SK-N-SH (cell line): ENCODE measurements around the gene MOCS3. TPM values are rescaled to one million over a fixed set of nuclear protein-coding genes. Genes with fewer than 3 reads are reported as not detected.
A peak's percentile ranks its signal among the peaks of the same experiment; 100 is the strongest.

Experiments
- CTCF ChIA-PET: fragments of 300-600, 350-600 bp; formaldehyde crosslinking; extraction: SDS; loops from one replicate; lab custom pipeline; 2021; lab: Yijun Ruan, JAX
- POLR2A ChIA-PET: fragments of 350-600 bp; sonication (Branson Sonifier 250); formaldehyde crosslinking; extraction: SDS; loops from one replicate; lab custom pipeline; 2020; ENCODE audit warnings: antibody characterized with exemption, inconsistent platforms; lab: Yijun Ruan, JAX
- DNase-seq: peaks from one replicate; pipeline ENCODE4 v3.0.0; 2012
- H2AFZ ChIP-seq: fragments of 200-600 bp; sonication (generic); 2 replicates; pipeline ENCODE4 v1.8.1; 2016; ENCODE audit warnings: antibody characterized with exemption, mild to moderate bottlenecking, low read depth
- H3F3A ChIP-seq: fragments of 200-600 bp; sonication (generic); replicated peaks from 2 replicates; pipeline ENCODE3; 2016; ENCODE audit warnings: antibody characterized with exemption, mild to moderate bottlenecking; ENCODE audit not compliant: insufficient read depth
- H3K27ac ChIP-seq, 2 experiments: fragments of 200-500 bp in 1 of 2; fragments of 200-600 bp in 1 of 2; sonication (Bioruptor generic) in 1 of 2; sonication (generic), shearing (Covaris generic) in 1 of 2; 2 replicates each; pipeline versions ENCODE4 v1.5.1 to v1.6.1; 2014 to 2016; ENCODE audit warnings: low read depth in 2 of 2, inconsistent platforms in 1 of 2, low read length in 1 of 2, mild to moderate bottlenecking in 1 of 2, mixed read lengths in 1 of 2
- H3K27me3 ChIP-seq: fragments of 200-600 bp; sonication (generic), shearing (Covaris generic); 2 replicates; pipeline ENCODE4 v1.6.1; 2016; ENCODE audit warnings: mixed run types; ENCODE audit not compliant: insufficient read depth
- H3K36me3 ChIP-seq, 2 experiments: fragments of 200-500 bp in 1 of 2; fragments of 200-600 bp in 1 of 2; sonication (Bioruptor generic) in 1 of 2; sonication (generic) in 1 of 2; replicated peaks in 1 of 2; 2 replicates each; pipeline versions ENCODE3 to v1.5.1; 2014 to 2016; ENCODE audit warnings: low read length in 1 of 2, mild to moderate bottlenecking in 1 of 2; ENCODE audit not compliant: insufficient read depth in 2 of 2, control insufficient read depth in 1 of 2
- H3K4me1 ChIP-seq, 2 experiments: fragments of 200-500 bp in 1 of 2; fragments of 200-600 bp in 1 of 2; sonication (Bioruptor generic) in 1 of 2; sonication (generic), shearing (Covaris generic) in 1 of 2; 2 replicates each; pipeline versions ENCODE4 v1.5.1 to v1.6.1; 2014 to 2016; ENCODE audit warnings: low read depth in 1 of 2, low read length in 1 of 2, mixed run types in 1 of 2; ENCODE audit not compliant: insufficient read depth in 2 of 2, control insufficient read depth in 1 of 2
- H3K4me2 ChIP-seq: fragments of 200-600 bp; sonication (generic), shearing (Covaris generic); 2 replicates; pipeline ENCODE4 v1.6.1; 2017; ENCODE audit warnings: mixed run types
- H3K4me3 ChIP-seq, 2 experiments: fragments of 200-500 bp in 1 of 2; fragments of 200-600 bp in 1 of 2; sonication (Bioruptor generic) in 1 of 2; sonication (generic), shearing (Covaris generic) in 1 of 2; 2 replicates each; pipeline versions ENCODE4 v1.5.1 to v1.8.1; 2014 to 2016; ENCODE audit warnings: low read depth in 2 of 2, inconsistent platforms in 1 of 2, low read length in 1 of 2, mild to moderate bottlenecking in 1 of 2, mixed read lengths in 1 of 2, moderate library complexity in 1 of 2
- H3K79me2 ChIP-seq: fragments of 200-600 bp; sonication (generic); 2 replicates; pipeline ENCODE4 v1.8.1; 2017; ENCODE audit warnings: mild to moderate bottlenecking; ENCODE audit not compliant: insufficient read depth
- H3K9ac ChIP-seq: fragments of 200-600 bp; sonication (generic); 2 replicates; pipeline ENCODE4 v1.6.1; 2017; ENCODE audit warnings: mixed run types
- H3K9me2 ChIP-seq: fragments of 200-600 bp; sonication (generic); 2 replicates; pipeline ENCODE4 v1.6.1; 2017; ENCODE audit warnings: mixed run types
- H3K9me3 ChIP-seq: fragments of 200-600 bp; sonication (generic); 2 replicates; pipeline ENCODE4 v1.6.1; 2017; ENCODE audit warnings: mixed run types, mild to moderate bottlenecking, moderate library complexity
- H4K20me1 ChIP-seq: fragments of 200-600 bp; sonication (generic); 2 replicates; pipeline ENCODE4 v1.6.1; 2017; ENCODE audit warnings: mild to moderate bottlenecking, mixed run types; ENCODE audit not compliant: insufficient read depth
- EZH2phosphoT487 ChIP-seq: fragments of 200-600 bp; sonication (generic); IDR thresholded peaks from 2 replicates; pipeline ENCODE4 v1.6.1; 2017; ENCODE audit warnings: low read depth, mixed run types, mild to moderate bottlenecking, antibody characterized with exemption, moderate library complexity, borderline replicate concordance
- FOSL2 ChIP-seq: IDR thresholded peaks from 2 replicates; pipeline ENCODE4 v1.4.0; 2012; ENCODE audit warnings: low read depth, mild to moderate bottlenecking, moderate library complexity, borderline replicate concordance
- FOXM1 ChIP-seq: IDR thresholded peaks from 2 replicates; pipeline ENCODE4 v1.4.0; 2012; ENCODE audit warnings: low read depth, mild to moderate bottlenecking
- GATA2 ChIP-seq: sonication (generic); formaldehyde crosslinking; IDR thresholded peaks from 2 replicates; pipeline ENCODE4 v1.5.0; 2020; ENCODE audit warnings: mild to moderate bottlenecking, missing genetic modification reagents
- IRF3 ChIP-seq: fragments of 150-350 bp; IDR thresholded peaks from 2 replicates; pipeline ENCODE4 v1.6.1; 2016; ENCODE audit warnings: mild to moderate bottlenecking, low read depth, low read length
- MAX ChIP-seq: IDR thresholded peaks from 2 replicates; pipeline ENCODE4 v1.4.0; 2012; ENCODE audit warnings: low read depth
- MXI1 ChIP-seq: IDR thresholded peaks from 2 replicates; pipeline ENCODE4 v1.6.1; 2012; ENCODE audit warnings: mild to moderate bottlenecking, low read depth, low read length, improper control_type of control experiment
- NFIC ChIP-seq: IDR thresholded peaks from 2 replicates; pipeline ENCODE4 v1.4.0; 2012; ENCODE audit warnings: borderline replicate concordance
- RAD21 ChIP-seq: IDR thresholded peaks from 2 replicates; pipeline ENCODE4 v1.6.1; 2012; ENCODE audit warnings: mild to moderate bottlenecking, low read length
- REST ChIP-seq: IDR thresholded peaks from 2 replicates; pipeline ENCODE4 v1.6.1; 2012; ENCODE audit warnings: mild to moderate bottlenecking, low read depth, low read length, moderate library complexity
- RFX5 ChIP-seq: IDR thresholded peaks from 2 replicates; pipeline ENCODE4 v1.6.1; 2012; ENCODE audit warnings: mild to moderate bottlenecking, improper control_type of control experiment, low read length
- SMC3 ChIP-seq: IDR thresholded peaks from 2 replicates; pipeline ENCODE4 v1.6.1; 2012; ENCODE audit warnings: low read depth, low read length, improper control_type of control experiment
- TCF12 ChIP-seq: IDR thresholded peaks from 2 replicates; pipeline ENCODE4 v1.4.0; 2012
- TEAD4 ChIP-seq: IDR thresholded peaks from 2 replicates; pipeline ENCODE4 v1.4.0; 2012; ENCODE audit warnings: mild to moderate bottlenecking, borderline replicate concordance; ENCODE audit not compliant: insufficient read depth
- USF1 ChIP-seq: IDR thresholded peaks from 2 replicates; pipeline ENCODE4 v1.4.0; 2012; ENCODE audit warnings: low read depth, borderline replicate concordance
- YY1 ChIP-seq: IDR thresholded peaks from 2 replicates; pipeline ENCODE4 v1.4.0; 2012; ENCODE audit warnings: low read depth, mild to moderate bottlenecking
- WGBS: methylation state at CpG from one replicate; pipeline ENCODE4 v1.1.6; 2017; ENCODE audit warnings: low lambda C conversion rate; 5-methylcytosine and 5-hydroxymethylcytosine counted together
- polyA plus RNA-seq, 3 experiments: library from polyadenylated mRNA; depleted of rRNA; stranded (reverse); fragments of >200 nt; gene quantifications; 2 replicates each; pipeline ENCODE4 v1.2.3, GENCODE V29; 2012
- TF ChIP-seq, protein P1 (sequence below): IDR thresholded peaks from 2 replicates; pipeline ENCODE4; 2012

MOCS3 gene
- polyA plus RNA-seq, 1 of the 3 experiments (the other 2 are of a cell fraction) = 4.0 TPM

DNA sequence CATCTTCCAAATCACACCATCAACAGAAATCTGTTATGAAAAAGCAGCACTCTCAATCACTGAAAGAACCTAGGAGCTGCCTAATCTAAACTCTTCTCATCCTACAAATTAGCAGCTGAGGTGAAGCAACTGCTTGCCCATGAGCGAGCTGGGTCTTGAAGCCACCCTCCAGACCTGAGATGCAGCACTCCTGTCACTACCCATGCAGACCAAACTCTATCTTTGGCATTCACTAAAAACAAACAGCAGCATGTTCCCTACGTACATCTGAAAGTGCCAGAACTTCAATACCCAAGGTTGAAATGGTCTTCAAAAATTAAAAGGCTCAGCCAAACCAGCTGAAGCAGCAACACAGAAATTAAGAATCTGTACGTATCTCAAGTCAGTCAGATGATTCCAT lies 41.7 kb upstream of the MOCS3 start:
- TF ChIP-seq EZH2phosphoT487 (no peak), TCF12 (no peak), RFX5 (no peak), MAX (no peak), MXI1 (no peak), FOXM1 (no peak), SMC3 (no peak), FOSL2 (no peak), YY1 (no peak), IRF3 (no peak), GATA2 (CRISPR knock-in tag) (no peak), TEAD4 (no peak), USF1 (no peak)
- TF ChIP-seq, protein P1, sequence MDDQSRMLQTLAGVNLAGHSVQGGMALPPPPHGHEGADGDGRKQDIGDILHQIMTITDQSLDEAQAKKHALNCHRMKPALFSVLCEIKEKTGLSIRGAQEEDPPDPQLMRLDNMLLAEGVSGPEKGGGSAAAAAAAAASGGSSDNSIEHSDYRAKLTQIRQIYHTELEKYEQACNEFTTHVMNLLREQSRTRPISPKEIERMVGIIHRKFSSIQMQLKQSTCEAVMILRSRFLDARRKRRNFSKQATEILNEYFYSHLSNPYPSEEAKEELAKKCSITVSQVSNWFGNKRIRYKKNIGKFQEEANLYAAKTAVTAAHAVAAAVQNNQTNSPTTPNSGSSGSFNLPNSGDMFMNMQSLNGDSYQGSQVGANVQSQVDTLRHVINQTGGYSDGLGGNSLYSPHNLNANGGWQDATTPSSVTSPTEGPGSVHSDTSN = no peak
- H3K9me2 ChIP-seq = no peaks in the 10 kb centered on the region
- peaks cover 100% of the 10 kb centered on the region for H4K20me1 ChIP-seq
- POLR2A ChIA-PET = no interaction called here
- H3K27ac ChIP-seq = peak overlapping the region; percentile 71
- no peak overlapping the region for H2AFZ ChIP-seq
- H3K79me2 ChIP-seq = peaks cover 99% of the 10 kb centered on the region
- H3K4me1 ChIP-seq = peaks cover 46 to 65% of the 10 kb centered on the region in 2 experiments
- no peaks in the 10 kb centered on the region for H3K27me3 ChIP-seq
- peaks cover 64% of the 10 kb centered on the region for H3F3A ChIP-seq
- CTCF ChIA-PET = interaction anchor here (3.8 to 11.5 kb wide), 2 partner anchors 13 to 122 kb away, joined by 32 to 137 read pairs; partner anchors contain the start of genes ADNP and BCAS4
- no peaks in the 10 kb centered on the region for H3K9me3 ChIP-seq
- no peak for DNase-seq
- H3K4me2 ChIP-seq = peak overlapping the region; percentile 44
- WGBS = 94% methylated on average over 3 of the region's 3 CpGs
- H3K36me3 ChIP-seq = peaks cover 31 to 37% of the 10 kb centered on the region in 2 experiments
- H3K4me3 ChIP-seq = no peak overlapping the region
- H3K9ac ChIP-seq = no peak overlapping the region; the same call in 1 of the 2 replicates

DNA sequence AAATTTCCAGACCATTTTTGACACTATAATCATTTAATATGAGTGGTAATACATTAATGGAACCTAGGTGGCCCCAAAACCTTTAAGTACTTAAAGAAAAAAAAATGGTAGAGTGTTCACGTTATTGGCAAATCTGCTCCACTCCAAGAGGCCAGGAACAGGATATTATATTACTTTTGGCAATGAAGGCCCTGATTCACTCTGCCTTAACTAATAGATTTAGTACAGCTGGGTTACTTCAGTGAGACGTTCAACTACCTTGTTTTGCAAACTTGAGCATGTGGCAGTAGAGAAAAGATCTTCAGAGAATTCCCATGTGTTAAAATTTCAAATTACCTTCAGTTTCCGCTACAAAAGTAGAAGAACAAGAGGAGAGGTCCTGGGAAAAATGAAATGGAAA lies 40.2 kb upstream of the MOCS3 start:
- Histone ChIP-seq H3K27ac (peak overlapping the region; percentile 16 to 71; a peak in 3 of 4 replicates), H3K9me3 (no peaks in the 10 kb centered on the region), H3K4me1 (peaks cover 49 to 63% of the 10 kb centered on the region in 2 experiments), H3K79me2 (peaks cover 100% of the 10 kb centered on the region), H3K9ac (no peak overlapping the region), H4K20me1 (peaks cover 100% of the 10 kb centered on the region), H3K9me2 (no peaks in the 10 kb centered on the region), H3K27me3 (no peaks in the 10 kb centered on the region)
- CTCF ChIA-PET = interaction anchor here (0.8 to 5.1 kb wide), 2 partner anchors 11 to 123 kb away, joined by 3 to 58 read pairs; partner anchors contain the start of genes ADNP and BCAS4
- TF ChIP-seq TCF12 (peak; percentile 23; the same call in 1 of the 2 replicates), NFIC (no peak), RAD21 (no peak), REST (no peak)
- TF ChIP-seq, all 33 proteins: peak for 1
- H3K4me3 ChIP-seq = no peak overlapping the region
- peaks cover 28 to 46% of the 10 kb centered on the region in 2 experiments for H3K36me3 ChIP-seq
- no peak for DNase-seq
- WGBS = 50% methylated on average over 3 of the region's 3 CpGs
- no peak overlapping the region for H2AFZ ChIP-seq
- H3K4me2 ChIP-seq = no peak overlapping the region
- peaks cover 53% of the 10 kb centered on the region for H3F3A ChIP-seq
- POLR2A ChIA-PET = interaction anchor here (0.7 kb wide), 1 partner anchor 91 kb away, joined by 3 read pairs; no protein-coding TSS in a partner anchor
